Fibroblast of lung (primary cell): ENCODE results near the gene STK4.

Experiments
- EZH2 ChIP-seq: IDR thresholded peaks from 2 replicates; pipeline ENCODE4 v1.5.1; 2012; ENCODE audit warnings: low read length, control low read depth, mild to moderate bottlenecking; ENCODE audit errors: missing control alignments
- TF ChIP-seq, protein P1 (sequence below), 2 donors: IDR thresholded peaks in 1 of 2; conservative IDR thresholded peaks in 1 of 2; 1 replicate in 1 of 2; 2 replicates in 1 of 2; pipeline ENCODE4 v1.5.1; 2011 to 2012; ENCODE audit warnings: low read length in 2 of 2, control low read depth in 1 of 2, inconsistent platforms in 1 of 2, low read depth in 1 of 2, mild to moderate bottlenecking in 1 of 2

- TF ChIP-seq, protein P1, sequence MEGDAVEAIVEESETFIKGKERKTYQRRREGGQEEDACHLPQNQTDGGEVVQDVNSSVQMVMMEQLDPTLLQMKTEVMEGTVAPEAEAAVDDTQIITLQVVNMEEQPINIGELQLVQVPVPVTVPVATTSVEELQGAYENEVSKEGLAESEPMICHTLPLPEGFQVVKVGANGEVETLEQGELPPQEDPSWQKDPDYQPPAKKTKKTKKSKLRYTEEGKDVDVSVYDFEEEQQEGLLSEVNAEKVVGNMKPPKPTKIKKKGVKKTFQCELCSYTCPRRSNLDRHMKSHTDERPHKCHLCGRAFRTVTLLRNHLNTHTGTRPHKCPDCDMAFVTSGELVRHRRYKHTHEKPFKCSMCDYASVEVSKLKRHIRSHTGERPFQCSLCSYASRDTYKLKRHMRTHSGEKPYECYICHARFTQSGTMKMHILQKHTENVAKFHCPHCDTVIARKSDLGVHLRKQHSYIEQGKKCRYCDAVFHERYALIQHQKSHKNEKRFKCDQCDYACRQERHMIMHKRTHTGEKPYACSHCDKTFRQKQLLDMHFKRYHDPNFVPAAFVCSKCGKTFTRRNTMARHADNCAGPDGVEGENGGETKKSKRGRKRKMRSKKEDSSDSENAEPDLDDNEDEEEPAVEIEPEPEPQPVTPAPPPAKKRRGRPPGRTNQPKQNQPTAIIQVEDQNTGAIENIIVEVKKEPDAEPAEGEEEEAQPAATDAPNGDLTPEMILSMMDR (conservative IDR thresholded peaks at IDR 0.05 in 1 of 2, IDR thresholded peaks at IDR 0.05 in 1 of 2; ENCODE audit: low read depth in 1 of 2, low read length in 2 of 2), result no peak
- no peak for TF ChIP-seq EZH2
These were observed 86.6 kb downstream of the STK4 start for GRCh38 chr20:45052698-45053429.
